Measurements from ENCODE around the gene CSRNP3.

DNA sequence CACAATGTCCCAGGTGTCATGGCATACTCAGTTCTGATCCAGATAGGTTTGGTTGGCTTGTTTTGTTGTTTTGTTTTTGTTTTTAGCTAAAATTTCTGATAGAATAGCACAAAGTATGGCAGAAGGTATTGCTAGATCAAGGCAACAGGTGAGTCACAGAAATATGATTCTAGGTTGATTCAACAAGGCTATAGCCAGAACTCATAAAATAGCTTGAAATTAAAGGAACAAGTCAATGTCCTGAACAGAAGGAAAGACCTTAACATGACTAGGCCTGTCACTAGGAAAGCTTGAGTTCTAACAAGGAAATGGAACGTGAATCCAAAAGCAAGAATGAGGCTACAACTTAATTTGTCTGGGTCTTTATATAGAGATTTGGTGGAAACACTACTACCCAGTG, 167.5 kb downstream of the CSRNP3 start:
- TF ChIP-seq, protein P1, sequence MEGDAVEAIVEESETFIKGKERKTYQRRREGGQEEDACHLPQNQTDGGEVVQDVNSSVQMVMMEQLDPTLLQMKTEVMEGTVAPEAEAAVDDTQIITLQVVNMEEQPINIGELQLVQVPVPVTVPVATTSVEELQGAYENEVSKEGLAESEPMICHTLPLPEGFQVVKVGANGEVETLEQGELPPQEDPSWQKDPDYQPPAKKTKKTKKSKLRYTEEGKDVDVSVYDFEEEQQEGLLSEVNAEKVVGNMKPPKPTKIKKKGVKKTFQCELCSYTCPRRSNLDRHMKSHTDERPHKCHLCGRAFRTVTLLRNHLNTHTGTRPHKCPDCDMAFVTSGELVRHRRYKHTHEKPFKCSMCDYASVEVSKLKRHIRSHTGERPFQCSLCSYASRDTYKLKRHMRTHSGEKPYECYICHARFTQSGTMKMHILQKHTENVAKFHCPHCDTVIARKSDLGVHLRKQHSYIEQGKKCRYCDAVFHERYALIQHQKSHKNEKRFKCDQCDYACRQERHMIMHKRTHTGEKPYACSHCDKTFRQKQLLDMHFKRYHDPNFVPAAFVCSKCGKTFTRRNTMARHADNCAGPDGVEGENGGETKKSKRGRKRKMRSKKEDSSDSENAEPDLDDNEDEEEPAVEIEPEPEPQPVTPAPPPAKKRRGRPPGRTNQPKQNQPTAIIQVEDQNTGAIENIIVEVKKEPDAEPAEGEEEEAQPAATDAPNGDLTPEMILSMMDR (IDR thresholded peaks at IDR 0.05), result no peak
- TF ChIP-seq EP300 (IDR thresholded peaks at IDR 0.05) (no peak), POLR2A (IDR thresholded peaks at IDR 0.05) (no peak)

Data from stomach (tissue), 4 donors.